Right lobe of liver (tissue), 4 donors: ENCODE data around the gene EVC.

Experiments used
- POLR2A ChIP-seq: fragments of 450-650 bp; IDR thresholded peaks from one replicate; pipeline ENCODE4 v1.6.1; 2017; ENCODE audit warnings: antibody characterized with exemption, mild to moderate bottlenecking
- TF ChIP-seq, protein P1 (sequence below), 4 donors: fragments of 200-600 bp in 3 of 4; fragments of 450-650 bp in 1 of 4; IDR thresholded peaks; one replicate each; pipeline versions ENCODE4 v1.5.1 to v1.8.0; 2016 to 2022; ENCODE audit warnings: antibody characterized with exemption in 4 of 4, mild to moderate bottlenecking in 2 of 4
- donor health status: DM: no; HTN: no; CAD: no.
- donor health status: DM: no; HTN: no; CAD: no.
- donor health status: DM: no; HTN: yes; CAD: no.

DNA sequence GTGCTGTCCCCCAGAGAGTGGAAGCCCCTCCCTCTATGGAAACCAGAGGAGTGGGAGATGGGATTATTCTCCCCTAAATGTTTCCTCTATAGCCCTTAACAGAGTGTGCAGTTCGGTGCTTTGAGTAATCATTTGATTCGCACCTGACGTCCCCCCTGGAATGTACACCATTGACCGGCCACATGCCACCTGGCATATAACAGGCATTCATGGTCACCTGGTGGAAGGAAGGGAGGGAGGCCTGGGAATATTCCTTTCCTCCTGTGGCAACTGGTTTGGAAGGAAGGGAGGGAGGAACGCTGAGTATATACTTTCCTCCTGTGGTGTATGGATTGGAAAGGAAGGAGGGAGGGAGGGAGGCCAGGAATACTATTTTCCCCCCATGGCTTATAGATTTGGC, 104.6 kb downstream of the EVC start:
- no peak for TF ChIP-seq POLR2A
- TF ChIP-seq, protein P1, sequence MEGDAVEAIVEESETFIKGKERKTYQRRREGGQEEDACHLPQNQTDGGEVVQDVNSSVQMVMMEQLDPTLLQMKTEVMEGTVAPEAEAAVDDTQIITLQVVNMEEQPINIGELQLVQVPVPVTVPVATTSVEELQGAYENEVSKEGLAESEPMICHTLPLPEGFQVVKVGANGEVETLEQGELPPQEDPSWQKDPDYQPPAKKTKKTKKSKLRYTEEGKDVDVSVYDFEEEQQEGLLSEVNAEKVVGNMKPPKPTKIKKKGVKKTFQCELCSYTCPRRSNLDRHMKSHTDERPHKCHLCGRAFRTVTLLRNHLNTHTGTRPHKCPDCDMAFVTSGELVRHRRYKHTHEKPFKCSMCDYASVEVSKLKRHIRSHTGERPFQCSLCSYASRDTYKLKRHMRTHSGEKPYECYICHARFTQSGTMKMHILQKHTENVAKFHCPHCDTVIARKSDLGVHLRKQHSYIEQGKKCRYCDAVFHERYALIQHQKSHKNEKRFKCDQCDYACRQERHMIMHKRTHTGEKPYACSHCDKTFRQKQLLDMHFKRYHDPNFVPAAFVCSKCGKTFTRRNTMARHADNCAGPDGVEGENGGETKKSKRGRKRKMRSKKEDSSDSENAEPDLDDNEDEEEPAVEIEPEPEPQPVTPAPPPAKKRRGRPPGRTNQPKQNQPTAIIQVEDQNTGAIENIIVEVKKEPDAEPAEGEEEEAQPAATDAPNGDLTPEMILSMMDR (IDR thresholded peaks at IDR 0.05), result no peak
